ENCODE data around the gene VTCN1. TPM values are rescaled to one million over a fixed set of nuclear protein-coding genes. Genes with fewer than 3 reads are reported as not detected.

The VTCN1 gene
- total RNA-seq, 3 donors from 2014 or later, result not detected

DNA sequence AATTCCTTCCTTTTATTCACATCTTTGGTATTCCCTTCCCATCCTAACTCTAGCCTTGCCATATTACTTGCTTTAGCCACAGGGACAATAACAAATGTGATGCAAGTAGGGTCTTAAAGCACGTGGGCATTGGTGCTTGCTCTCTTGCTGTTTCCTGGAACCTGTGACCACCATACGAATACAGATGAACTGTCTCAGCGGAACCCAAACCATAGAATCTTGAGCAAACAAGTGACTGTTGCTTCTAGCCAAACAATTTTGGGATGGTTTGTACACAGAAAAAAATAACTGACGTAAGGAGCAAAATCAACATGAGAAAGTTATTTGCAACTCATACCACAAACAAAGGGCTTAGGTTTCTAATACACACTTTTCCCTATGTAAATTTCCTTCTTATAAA, 15.2 kb upstream of the VTCN1 start:
- intact Hi-C loops (cut with DNase I, micrococcal nuclease), result no loop called here

DNA sequence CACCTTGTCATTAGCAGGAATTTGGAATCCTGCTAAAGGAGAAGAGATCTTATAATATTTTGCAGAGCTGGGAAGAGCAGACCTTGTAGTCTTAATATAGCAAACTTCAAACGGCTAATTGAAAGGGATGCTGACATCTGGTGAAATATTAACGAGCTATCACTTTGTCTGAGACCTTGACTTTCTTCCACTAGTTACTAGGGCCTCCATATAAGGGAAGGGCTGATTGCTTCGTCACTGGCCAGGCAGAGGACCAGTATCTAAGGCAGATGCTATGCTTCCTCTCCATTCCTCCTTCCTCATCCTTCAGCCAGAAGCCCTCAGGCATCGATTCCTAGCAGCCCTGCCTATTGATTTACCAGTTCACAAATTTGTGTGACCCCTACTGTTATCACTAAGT, 6.0 kb upstream of the VTCN1 start:
- ATAC-seq (no peak), DNase-seq (no peak)
- H3K4me3 ChIP-seq, result no peak overlapping the region
- TF ChIP-seq CTCF (IDR thresholded peaks at IDR 0.05), result no peak
- H3K36me3 ChIP-seq (ENCODE audit: low read depth), result no peaks in the 10 kb centered on the region
- intact Hi-C loops (cut with DNase I, micrococcal nuclease), result no loop called here
- H3K4me1 ChIP-seq (ENCODE audit: low read depth), result no peaks in the 10 kb centered on the region
- no peaks in the 10 kb centered on the region for H3K9me3 ChIP-seq

More for the DNA sequence above, 15.2 kb upstream of the VTCN1 start:
- Histone ChIP-seq H3K9me3 (no peaks in the 10 kb centered on the region), H3K4me3 (no peak overlapping the region), H3K4me1 (ENCODE audit: low read depth) (no peaks in the 10 kb centered on the region), H3K36me3 (ENCODE audit: low read depth) (no peaks in the 10 kb centered on the region)
- ATAC-seq (no peak), DNase-seq (no peak)
- TF ChIP-seq CTCF (IDR thresholded peaks at IDR 0.05), result no peak

DNA sequence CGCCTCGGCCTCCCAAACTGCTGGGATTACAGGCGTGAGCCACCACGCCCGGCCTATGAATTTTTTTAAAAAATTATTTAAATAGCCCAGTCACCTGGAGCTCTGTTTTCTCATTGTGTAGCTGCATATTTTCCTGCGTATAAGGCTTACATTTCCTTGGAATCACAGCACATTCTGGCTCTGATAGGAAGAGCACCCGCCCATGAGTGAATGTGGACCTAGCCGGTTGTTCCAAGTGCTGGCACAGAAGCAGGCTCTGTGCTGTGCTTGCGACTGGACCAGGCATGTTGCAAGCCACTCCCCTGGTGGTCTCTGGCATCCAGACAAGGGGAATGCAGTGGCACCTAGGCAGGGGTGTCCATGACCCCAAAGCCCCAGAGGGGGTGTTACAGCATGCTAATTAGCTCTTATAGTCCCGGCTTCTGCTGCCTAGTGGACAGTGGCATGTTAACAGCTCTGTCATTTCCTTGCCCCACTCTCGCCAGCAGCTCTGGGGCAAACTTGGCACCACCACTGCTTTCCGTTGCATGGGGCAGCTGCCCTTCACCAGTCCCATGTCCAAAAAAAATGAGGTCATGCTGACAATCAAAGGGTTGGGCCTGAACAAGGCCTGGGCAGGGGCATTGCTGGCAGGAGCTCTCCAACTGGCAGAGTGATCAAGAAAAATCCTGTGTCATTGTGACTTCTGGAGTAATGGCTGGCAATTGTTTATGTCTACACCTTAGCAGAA, 5.2 kb upstream of the VTCN1 start:
- intact Hi-C loops (cut with DNase I, micrococcal nuclease), result no loop called here
- ATAC-seq (no peak), DNase-seq (no peak)
- TF ChIP-seq CTCF (IDR thresholded peaks at IDR 0.05), result no peak
- no peaks in the 10 kb centered on the region for H3K36me3 ChIP-seq (ENCODE audit: low read depth)
- no peak overlapping the region for H3K4me3 ChIP-seq
- no peaks in the 10 kb centered on the region for H3K4me1 ChIP-seq (ENCODE audit: low read depth)
- H3K9me3 ChIP-seq, result no peaks in the 10 kb centered on the region

DNA sequence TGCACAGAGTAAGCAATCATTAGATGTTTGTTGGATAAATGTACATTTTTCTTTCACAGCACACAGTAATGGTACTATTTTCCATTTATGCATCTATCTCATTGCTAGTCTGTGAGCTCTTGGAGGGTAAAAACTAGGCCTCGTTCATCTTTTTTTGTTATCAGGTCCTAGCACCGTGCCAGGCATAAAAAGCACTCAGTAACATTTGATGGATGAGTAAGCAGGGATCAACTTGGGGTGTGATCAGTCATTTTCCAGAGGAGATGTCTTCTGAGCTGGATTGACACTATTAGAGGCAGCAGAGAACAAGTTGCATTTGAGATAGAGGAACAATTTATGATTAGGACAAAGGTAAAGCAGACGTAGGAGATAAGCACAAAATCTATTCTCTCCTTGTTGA, 4.3 kb upstream of the VTCN1 start:
- Histone ChIP-seq H3K4me1 (ENCODE audit: low read depth) (no peaks in the 10 kb centered on the region), H3K4me3 (no peak overlapping the region), H3K36me3 (ENCODE audit: low read depth) (no peaks in the 10 kb centered on the region), H3K9me3 (no peaks in the 10 kb centered on the region)
- DNase-seq (no peak), ATAC-seq (no peak)
- no peak for TF ChIP-seq CTCF (IDR thresholded peaks at IDR 0.05)
- intact Hi-C loops (cut with DNase I, micrococcal nuclease), result no loop called here

DNA sequence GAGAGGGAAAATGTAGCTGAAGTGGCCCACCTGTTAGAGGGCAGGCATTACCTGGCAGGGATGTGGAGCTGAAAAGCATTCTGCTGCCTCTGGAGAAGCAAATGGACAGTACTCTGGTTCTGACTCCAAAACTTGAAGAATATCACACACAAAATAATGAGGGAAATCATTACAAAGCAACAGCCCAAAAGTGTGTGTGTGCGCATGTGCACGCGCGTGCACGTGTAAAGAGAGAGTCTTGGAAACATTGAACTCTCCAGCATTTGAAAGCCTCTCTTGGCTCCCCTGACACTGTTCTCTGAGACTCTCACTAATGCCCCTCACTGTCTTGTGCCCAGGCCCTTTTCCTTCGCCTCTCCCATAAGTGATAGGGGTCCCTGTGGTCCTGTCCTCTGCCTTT, 2.3 kb upstream of the VTCN1 start:
- no peak overlapping the region for H3K4me3 ChIP-seq
- no peak for TF ChIP-seq CTCF (IDR thresholded peaks at IDR 0.05)
- no peaks in the 10 kb centered on the region for H3K4me1 ChIP-seq (ENCODE audit: low read depth)
- intact Hi-C loops (cut with DNase I, micrococcal nuclease), result no loop called here
- ATAC-seq, result no peak
- no peaks in the 10 kb centered on the region for H3K9me3 ChIP-seq
- no peak for DNase-seq
- no peaks in the 10 kb centered on the region for H3K36me3 ChIP-seq (ENCODE audit: low read depth)

DNA sequence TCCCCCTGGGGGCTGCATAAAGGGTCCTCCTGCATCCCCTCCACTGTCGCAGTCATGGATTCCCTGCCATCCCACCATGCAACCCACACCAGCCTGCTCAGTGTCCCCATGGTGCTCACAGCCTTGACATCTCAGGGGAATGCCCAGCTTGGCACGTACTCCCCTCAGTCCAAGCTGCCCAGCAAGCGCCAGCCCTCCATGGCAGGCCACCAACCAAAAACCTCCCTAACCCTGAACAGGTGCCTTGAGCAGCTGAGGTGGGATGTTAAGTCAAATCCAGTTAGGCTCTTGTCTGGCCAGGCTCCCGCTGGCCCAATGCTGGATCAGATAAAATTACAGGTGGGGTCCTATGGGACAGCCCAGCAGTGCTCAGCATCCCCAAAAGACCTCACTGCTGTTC, 341 bp downstream of the VTCN1 start:
- intact Hi-C loops (cut with DNase I, micrococcal nuclease), result no loop called here
- Histone ChIP-seq H3K4me1 (ENCODE audit: low read depth) (no peaks in the 10 kb centered on the region), H3K9me3 (no peaks in the 10 kb centered on the region), H3K36me3 (ENCODE audit: low read depth) (no peaks in the 10 kb centered on the region), H3K4me3 (no peak overlapping the region)
- ATAC-seq (no peak), DNase-seq (no peak)
- TF ChIP-seq CTCF (IDR thresholded peaks at IDR 0.05), result no peak
